DND-41 (cell line): Measurements from ENCODE around the gene FBXW10B.
"Not testable (repeated sequence)": the region's sequence is repeated elsewhere in the genome, so short reads cannot be mapped to it uniquely, and the experiment has no call there.

Experiments
- CTCF ChIP-seq: IDR thresholded peaks from 2 replicates; pipeline ENCODE4 v1.5.1; 2012; ENCODE audit warnings: borderline replicate concordance, low read length, moderate library complexity, mild to moderate bottlenecking; ENCODE audit not compliant: poor library complexity, severe bottlenecking; ENCODE audit errors: extremely low read depth
- EZH2 ChIP-seq: IDR thresholded peaks from 3 replicates; pipeline ENCODE4 v1.6.1; 2012; ENCODE audit warnings: borderline replicate concordance, low read depth, mild to moderate bottlenecking, moderate library complexity, low read length, inconsistent platforms; ENCODE audit not compliant: severe bottlenecking

DNA sequence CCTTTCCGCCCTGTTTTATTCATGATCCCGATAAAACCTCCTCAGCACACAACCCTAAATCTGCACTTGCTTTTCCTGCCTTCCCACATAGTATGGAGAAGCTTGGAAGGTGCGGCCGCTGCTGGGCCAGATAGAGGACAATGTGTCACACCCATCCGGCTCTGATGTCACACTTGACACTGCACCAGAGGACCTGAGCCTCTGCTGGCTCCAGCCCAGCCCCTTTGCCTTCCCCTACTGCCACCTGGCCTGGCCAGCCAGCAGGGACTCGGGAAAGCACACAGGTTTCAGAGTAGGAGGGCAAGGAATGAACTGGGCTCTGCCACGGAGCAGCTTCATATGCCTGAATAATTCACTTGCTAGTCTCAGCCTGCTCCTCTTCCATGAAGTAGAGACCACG is 2.6 kb upstream of the FBXW10B start:
- TF ChIP-seq CTCF, EZH2: not testable (repeated sequence)
